ENCODE measurements around the gene CYP4F12. TPM values are rescaled to one million over a fixed set of nuclear protein-coding genes. Genes with fewer than 3 reads are reported as not detected.

Gene CYP4F12
- total and polyA plus RNA-seq, 4 donors = 14.6 to 64.0 (median 25.0) TPM

- H3K36me3 ChIP-seq (ENCODE audit: control insufficient read depth in 4 of 4, insufficient read depth in 3 of 4, low read depth in 1 of 4, low read length in 3 of 4) = no peaks in the 10 kb centered on the region
- no peak within 1 kb of the TSS for H3K4me3 ChIP-seq (ENCODE audit: low read depth in 1 of 3, low read length in 3 of 3)
- TF ChIP-seq TAF1 (conservative IDR thresholded peaks at IDR 0.05) (no peak), SP1 (IDR thresholded peaks at IDR 0.05) (no peak), ATF3 (IDR thresholded peaks at IDR 0.05) (no peak), HNF4A (conservative IDR thresholded peaks at IDR 0.05) (no peak), REST (IDR thresholded peaks at IDR 0.05) (no peak), RAD21 (IDR thresholded peaks at IDR 0.05) (no peak), CTCF (IDR thresholded peaks at IDR 0.05; ENCODE audit: low read depth, low read length, missing input control) (no peak), FOXA2 (IDR thresholded peaks at IDR 0.05) (no peak), FOXA1 (IDR thresholded peaks at IDR 0.05) (no peak), YY1 (IDR thresholded peaks at IDR 0.05) (no peak), RXRA (IDR thresholded peaks at IDR 0.05) (no peak), NR2F2 (IDR thresholded peaks at IDR 0.05) (no peak)
- WGBS = 77% methylated on average over 5 of the region's 5 CpGs
- DNase-seq (ENCODE audit: low spot score) = no peak
- no peaks in the 10 kb centered on the region for H3K9me3 ChIP-seq (ENCODE audit: control insufficient read depth in 4 of 4, low read length in 3 of 4)
- H3K27me3 ChIP-seq (ENCODE audit: control insufficient read depth in 4 of 4, insufficient read depth in 4 of 4, low read length in 3 of 4) = peaks cover 0 to 7% (median 1%) of the 10 kb centered on the region in 4 donors
- no peak within 1 kb of the TSS for H3K9ac ChIP-seq (ENCODE audit: low read depth in 1 of 2, low read length in 2 of 2)
- H3K27ac ChIP-seq (ENCODE audit: low read depth in 1 of 2, low read length in 2 of 2) = no peak within 1 kb of the TSS
- peaks cover 0 to 3% (median 0%) of the 10 kb centered on the region in 4 donors for H3K4me1 ChIP-seq (ENCODE audit: control insufficient read depth in 4 of 4, insufficient read depth in 4 of 4, low read length in 3 of 4)
Observed at GRCh38 chr19:15727724-15728123, 54.8 kb downstream of the CYP4F12 start, which contains the start of gene OR10H2. TSS of gene OR10H2 (plus strand) at chr19:15728024. CDS start at chr19:15728044, 20 bp downstream.

GRCh38 chr19:15730538-15730937, 57.7 kb downstream of the CYP4F12 start:
- no peak for DNase-seq (ENCODE audit: low spot score)
- Histone ChIP-seq H3K36me3 (ENCODE audit: control insufficient read depth in 4 of 4, insufficient read depth in 3 of 4, low read depth in 1 of 4, low read length in 3 of 4) (no peaks in the 10 kb centered on the region), H3K27ac (ENCODE audit: low read depth in 1 of 2, low read length in 2 of 2) (no peak overlapping the region), H3K4me3 (ENCODE audit: low read depth in 1 of 3, low read length in 3 of 3) (no peak overlapping the region), H3K9me3 (ENCODE audit: control insufficient read depth in 4 of 4, low read length in 3 of 4) (no peaks in the 10 kb centered on the region), H3K4me1 (ENCODE audit: control insufficient read depth in 4 of 4, insufficient read depth in 4 of 4, low read length in 3 of 4) (no peaks in the 10 kb centered on the region), H3K9ac (ENCODE audit: low read depth in 1 of 2, low read length in 2 of 2) (no peak overlapping the region), H3K27me3 (ENCODE audit: control insufficient read depth in 4 of 4, insufficient read depth in 4 of 4, low read length in 3 of 4) (no peaks in the 10 kb centered on the region)
- TF ChIP-seq JUND (IDR thresholded peaks at IDR 0.05) (no peak), ZBTB33 (IDR thresholded peaks at IDR 0.05) (no peak), RAD21 (IDR thresholded peaks at IDR 0.05) (no peak), ATF3 (IDR thresholded peaks at IDR 0.05) (no peak), EGR1 (IDR thresholded peaks at IDR 0.05; ENCODE audit: low read depth in 2 of 2) (no peak), HNF4G (IDR thresholded peaks at IDR 0.05) (no peak), CTCF (IDR thresholded peaks at IDR 0.05; ENCODE audit: low read depth, low read length, missing input control) (no peak), FOXA2 (IDR thresholded peaks at IDR 0.05) (no peak), SP1 (IDR thresholded peaks at IDR 0.05) (no peak), NR2F2 (IDR thresholded peaks at IDR 0.05) (no peak), HNF4A (conservative IDR thresholded peaks at IDR 0.05) (no peak), GABPA (IDR thresholded peaks at IDR 0.05 in 1 of 2, conservative IDR thresholded peaks at IDR 0.05 in 1 of 2) (no peak), MAX (IDR thresholded peaks at IDR 0.05) (no peak), FOXA1 (IDR thresholded peaks at IDR 0.05) (no peak), TAF1 (conservative IDR thresholded peaks at IDR 0.05) (no peak), RXRA (IDR thresholded peaks at IDR 0.05) (no peak)
- 44% methylated on average over 1 of the region's 1 CpG for WGBS
